GM06990 (cell line): Measurements from ENCODE around the gene EEF2KMT.
"Not testable (repeated sequence)": the region's sequence is repeated elsewhere in the genome, so short reads cannot be mapped to it uniquely, and the experiment has no call there.

Source experiments
- DNase-seq: peaks from one replicate; pipeline ENCODE4 v3.0.0-alpha.2; 2011; ENCODE audit not compliant: insufficient read length; ENCODE audit errors: extremely low read depth
- H3K27me3 ChIP-seq: replicated peaks from 2 replicates; pipeline ENCODE4 v1.6.0; 2011; ENCODE audit warnings: low read length; ENCODE audit not compliant: control insufficient read depth, insufficient read depth
- H3K36me3 ChIP-seq: 2 replicates; pipeline ENCODE4 v1.5.1; 2011; ENCODE audit warnings: low read length; ENCODE audit not compliant: control insufficient read depth, insufficient read depth
- H3K4me3 ChIP-seq: replicated peaks from 2 replicates; pipeline ENCODE4 v1.5.1; 2011; ENCODE audit warnings: low read depth, mild to moderate bottlenecking, control low read depth, low read length
- TF ChIP-seq, protein P1 (sequence below): IDR thresholded peaks from 2 replicates; pipeline ENCODE4 v1.5.1; 2011; ENCODE audit warnings: low read length, control low read depth, mild to moderate bottlenecking, inconsistent platforms; ENCODE audit not compliant: insufficient read depth, poor library complexity, severe bottlenecking

Gene EEF2KMT

DNA sequence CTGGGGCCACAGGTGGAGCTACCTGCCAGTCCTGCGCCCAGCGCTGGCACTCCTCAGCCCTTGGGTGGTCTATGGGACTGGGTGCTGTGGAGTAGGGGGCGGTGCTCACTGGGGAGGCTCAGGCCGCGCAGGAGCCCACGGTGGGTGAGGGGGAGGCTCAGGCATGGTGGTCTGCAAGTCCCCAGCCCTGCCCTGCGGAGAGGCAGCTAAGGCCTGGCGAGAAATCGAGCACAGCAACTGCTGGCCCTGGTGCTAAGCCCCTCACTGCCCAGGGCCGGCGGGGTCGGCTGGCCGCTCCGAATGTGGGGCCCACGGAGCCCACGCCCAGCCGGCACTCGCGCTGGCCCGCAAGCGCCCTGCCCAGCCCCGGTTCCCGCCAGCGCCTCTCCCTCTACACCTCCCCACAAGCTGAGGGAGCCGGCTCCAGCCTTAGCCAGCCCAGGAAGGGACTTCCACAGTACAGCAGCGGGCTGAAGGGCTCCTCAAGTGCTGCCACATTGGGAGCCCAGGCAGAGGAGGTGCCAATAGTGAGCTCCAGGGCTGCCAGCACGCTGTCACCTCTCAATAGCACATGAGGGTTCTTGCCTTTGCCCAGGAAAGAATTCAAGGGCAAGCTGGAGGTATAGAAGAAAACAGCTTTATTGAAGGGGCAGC lies 11.0 kb upstream of the EEF2KMT start:
- TF ChIP-seq, protein P1, sequence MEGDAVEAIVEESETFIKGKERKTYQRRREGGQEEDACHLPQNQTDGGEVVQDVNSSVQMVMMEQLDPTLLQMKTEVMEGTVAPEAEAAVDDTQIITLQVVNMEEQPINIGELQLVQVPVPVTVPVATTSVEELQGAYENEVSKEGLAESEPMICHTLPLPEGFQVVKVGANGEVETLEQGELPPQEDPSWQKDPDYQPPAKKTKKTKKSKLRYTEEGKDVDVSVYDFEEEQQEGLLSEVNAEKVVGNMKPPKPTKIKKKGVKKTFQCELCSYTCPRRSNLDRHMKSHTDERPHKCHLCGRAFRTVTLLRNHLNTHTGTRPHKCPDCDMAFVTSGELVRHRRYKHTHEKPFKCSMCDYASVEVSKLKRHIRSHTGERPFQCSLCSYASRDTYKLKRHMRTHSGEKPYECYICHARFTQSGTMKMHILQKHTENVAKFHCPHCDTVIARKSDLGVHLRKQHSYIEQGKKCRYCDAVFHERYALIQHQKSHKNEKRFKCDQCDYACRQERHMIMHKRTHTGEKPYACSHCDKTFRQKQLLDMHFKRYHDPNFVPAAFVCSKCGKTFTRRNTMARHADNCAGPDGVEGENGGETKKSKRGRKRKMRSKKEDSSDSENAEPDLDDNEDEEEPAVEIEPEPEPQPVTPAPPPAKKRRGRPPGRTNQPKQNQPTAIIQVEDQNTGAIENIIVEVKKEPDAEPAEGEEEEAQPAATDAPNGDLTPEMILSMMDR = no peak
- Histone ChIP-seq H3K27me3 (no peaks in the 10 kb centered on the region; the same call in 1 of the 2 replicates), H3K36me3 (no peaks in the 10 kb centered on the region), H3K4me3 (no peak overlapping the region)
- DNase-seq = no peak

GRCh38 chr16:5105039-5105438 lies 7.4 kb upstream of the EEF2KMT start:
- not testable (repeated sequence) for H3K36me3 ChIP-seq, H3K4me3 ChIP-seq, H3K27me3 ChIP-seq, DNase-seq

GRCh38 chr16:5103296-5104032 lies 5.9 kb upstream of the EEF2KMT start:
- not testable (repeated sequence) for H3K36me3 ChIP-seq, DNase-seq, H3K27me3 ChIP-seq, H3K4me3 ChIP-seq

DNA sequence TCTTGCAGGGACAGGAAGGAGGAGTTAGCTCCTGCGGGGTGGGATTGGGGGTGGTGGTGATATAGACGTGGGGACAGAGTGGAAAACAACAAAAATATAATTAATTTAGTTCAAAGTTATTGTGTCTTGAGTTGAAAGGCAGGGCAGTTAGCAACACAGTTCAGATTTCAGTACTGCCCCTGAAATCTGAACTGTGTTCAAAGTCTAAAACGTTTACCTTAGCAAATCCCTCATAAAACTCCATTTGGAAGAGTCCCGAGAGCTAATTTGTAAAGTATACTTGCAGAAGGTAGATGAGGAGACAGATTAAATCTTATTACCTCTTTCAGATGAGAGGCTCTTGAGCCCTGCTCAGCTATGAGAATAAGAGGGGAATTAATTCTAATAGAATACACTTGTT lies 1.6 kb upstream of the EEF2KMT start:
- H3K4me3 ChIP-seq, H3K36me3 ChIP-seq, DNase-seq, H3K27me3 ChIP-seq: not testable (repeated sequence)

DNA sequence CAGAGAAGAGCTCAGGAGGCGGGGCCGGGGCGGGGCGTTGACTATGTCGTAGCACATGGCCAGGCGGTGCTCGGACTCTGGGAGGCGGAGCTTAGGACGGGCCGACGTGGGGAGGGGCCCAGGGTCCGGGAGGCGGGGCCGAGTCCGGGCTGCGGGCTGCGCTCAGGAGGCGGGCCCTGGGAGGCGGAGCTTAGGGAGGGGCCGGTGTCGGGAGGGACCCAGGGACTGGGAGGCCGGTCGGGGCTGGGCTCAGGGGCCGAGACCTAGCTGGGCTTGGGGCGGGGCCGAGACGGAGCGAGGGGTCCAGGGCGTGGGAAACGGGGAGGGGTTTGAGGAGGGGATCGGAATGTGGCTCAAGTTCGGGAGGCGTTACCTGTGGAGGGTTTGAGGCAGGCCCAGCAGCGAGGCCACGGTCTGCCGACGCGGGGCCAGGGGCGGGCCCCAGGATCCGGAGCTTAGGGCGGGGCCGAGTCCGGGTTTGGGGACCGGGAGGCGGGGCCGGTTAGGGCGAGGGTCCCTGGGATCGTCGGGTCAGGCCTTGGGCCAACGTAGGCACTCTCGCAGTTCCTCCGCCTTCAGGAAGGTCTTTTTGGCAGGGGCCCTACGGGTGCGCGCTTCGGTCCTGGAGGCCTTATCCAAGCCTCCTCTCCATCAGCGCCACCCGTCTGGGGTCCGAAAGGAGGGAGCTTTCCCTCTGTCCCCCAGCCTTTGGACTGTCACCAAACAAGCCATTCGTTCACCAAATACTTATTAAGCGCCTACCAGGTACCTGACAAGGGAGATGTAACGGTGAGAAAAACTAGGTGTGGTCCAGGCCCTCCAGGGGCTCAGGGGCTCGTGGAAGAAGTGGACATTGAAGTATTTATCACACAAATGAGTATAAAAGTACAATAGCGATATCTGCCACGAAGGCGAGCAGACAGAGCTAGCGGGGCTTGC lies 895 bp upstream of the EEF2KMT start:
- H3K36me3 ChIP-seq, H3K27me3 ChIP-seq: not testable (repeated sequence)
- DNase-seq = peak; percentile 69
- peak overlapping the region; percentile 75 for H3K4me3 ChIP-seq

- not testable (repeated sequence) for H3K36me3 ChIP-seq, H3K27me3 ChIP-seq
- peak; percentile 37 for DNase-seq
- peak overlapping the region; percentile 75 for H3K4me3 ChIP-seq
These were observed 530 bp downstream of the EEF2KMT start for GRCh38 chr16:5097061-5097469.

GRCh38 chr16:5096437-5097060 lies 1.0 kb downstream of the EEF2KMT start:
- H3K27me3 ChIP-seq = not testable (repeated sequence)

DNA sequence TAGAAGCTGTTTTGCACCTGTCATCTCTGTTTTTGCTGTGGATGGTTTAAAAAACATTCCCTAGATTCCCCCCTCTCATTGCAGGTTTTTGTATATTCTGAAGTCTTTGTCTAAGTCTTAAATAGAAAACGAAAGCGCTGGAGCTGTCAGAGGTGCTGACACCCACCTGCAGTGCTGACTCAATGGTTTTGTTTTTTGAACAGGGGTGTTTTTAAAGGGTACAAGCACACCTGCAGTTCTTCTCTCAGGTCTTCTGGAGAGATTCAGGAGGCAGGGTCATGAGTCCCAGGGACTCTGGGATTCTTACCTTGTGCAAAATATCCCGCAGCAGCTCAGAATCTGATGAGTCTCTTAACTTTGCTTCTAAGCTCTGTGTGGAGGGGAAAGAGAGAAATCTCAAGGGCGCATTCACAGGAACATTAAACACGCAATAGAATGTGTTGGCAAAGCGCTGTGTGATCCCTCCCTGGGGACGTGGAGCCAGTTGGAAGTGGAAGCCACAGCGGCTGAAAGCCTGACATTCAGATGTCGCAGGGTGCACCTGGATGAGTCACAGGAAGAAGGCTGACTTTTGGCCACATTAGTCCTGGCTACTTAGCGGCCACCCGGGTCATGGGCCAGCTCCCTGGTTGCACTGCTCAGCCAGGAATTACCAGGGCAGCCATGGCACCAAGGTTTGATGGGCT lies 2.3 kb downstream of the EEF2KMT start:
- not testable (repeated sequence) for H3K36me3 ChIP-seq, H3K4me3 ChIP-seq, H3K27me3 ChIP-seq, DNase-seq

More at GRCh38 chr16:5096437-5097060, 1.0 kb downstream of the EEF2KMT start:
- H3K4me3 ChIP-seq = peak overlapping the region; percentile 75
- not testable (repeated sequence) for DNase-seq, H3K36me3 ChIP-seq

DNA sequence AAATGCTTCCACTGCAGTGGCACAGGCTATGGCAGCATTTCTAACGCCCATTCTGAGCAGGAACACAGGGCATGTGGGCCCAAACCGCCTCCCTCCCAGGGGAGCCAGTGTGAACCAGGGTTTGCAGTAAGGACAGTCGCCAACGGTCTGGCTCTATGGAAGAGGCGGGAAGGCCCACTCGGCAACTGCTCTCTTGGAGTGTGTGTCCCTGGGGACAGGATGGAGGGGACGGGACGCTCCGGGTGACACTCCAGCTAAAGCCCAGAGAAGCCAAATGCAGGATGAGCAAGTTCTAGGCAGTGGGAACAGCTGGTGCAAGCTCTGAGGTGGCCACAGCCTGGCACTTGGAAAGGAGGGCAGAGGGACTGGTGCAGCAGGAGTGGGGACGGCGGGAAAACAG lies 3.8 kb downstream of the EEF2KMT start:
- not testable (repeated sequence) for H3K4me3 ChIP-seq, H3K36me3 ChIP-seq, DNase-seq, H3K27me3 ChIP-seq

DNA sequence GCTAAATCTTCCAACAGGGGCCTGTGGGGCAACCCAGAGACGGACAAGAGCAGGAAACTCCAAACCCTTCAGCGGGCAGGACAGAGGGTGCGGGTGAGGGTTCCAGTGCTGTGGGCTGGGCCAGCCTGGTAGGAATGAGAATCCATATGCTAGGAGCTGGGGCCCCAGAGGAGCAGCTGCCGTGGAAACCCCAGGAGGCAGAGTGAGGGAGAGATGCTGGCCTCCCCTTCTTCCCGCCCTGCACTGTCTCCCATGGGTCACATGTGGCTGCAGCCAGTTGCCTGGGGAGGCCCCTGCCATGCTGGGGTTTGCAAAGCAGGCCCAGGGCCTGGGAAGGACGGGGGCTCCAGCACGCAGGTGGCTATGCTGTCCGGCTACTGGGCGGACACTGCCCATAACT lies 4.5 kb downstream of the EEF2KMT start:
- not testable (repeated sequence) for H3K36me3 ChIP-seq, H3K4me3 ChIP-seq, DNase-seq, H3K27me3 ChIP-seq

DNA sequence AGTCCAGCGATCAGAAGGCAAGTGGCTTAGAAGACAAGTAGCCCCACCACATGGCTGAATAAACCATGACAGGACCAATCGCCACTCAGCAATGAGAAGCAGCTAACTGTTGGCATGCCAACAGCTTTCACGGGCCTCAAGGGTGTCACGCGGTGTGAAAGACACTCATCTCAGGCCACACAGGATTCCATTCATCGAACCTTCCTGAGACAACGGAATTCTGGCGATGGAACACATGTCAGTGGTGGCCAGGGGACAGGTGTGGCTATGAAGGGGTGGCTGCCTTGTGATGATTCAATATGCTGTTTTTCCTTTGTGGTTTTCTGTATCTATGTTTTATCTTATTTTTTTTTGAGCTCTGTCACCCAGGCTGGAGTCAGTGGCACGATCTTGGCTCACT lies 7.0 kb downstream of the EEF2KMT start:
- H3K27me3 ChIP-seq, H3K4me3 ChIP-seq, H3K36me3 ChIP-seq, DNase-seq: not testable (repeated sequence)

GRCh38 chr16:5089911-5090555 lies 7.6 kb downstream of the EEF2KMT start:
- not testable (repeated sequence) for H3K36me3 ChIP-seq, H3K4me3 ChIP-seq, H3K27me3 ChIP-seq, DNase-seq
